GM12878 (cell line): ENCODE data around the gene TMEM128. TPM values are rescaled to one million over a fixed set of nuclear protein-coding genes. Genes with fewer than 3 reads are reported as not detected.

Source experiments
- ATAC-seq: fragments of 200-7000 bp; cut with Tn5 transposase; 3 replicates; pipeline ENCODE4 v1.9.1; 2020; ENCODE audit warnings: mild to moderate bottlenecking, moderate library complexity
- BruUV-seq: library from RNA; stranded (reverse); fragments of 400-500 nt; replicated peaks from 2 replicates; lab custom pipeline; 2021; lab: Mats Ljungman, UMichigan
- CTCF ChIA-PET: fragments of 300-600 bp; sonication (Branson Sonifier 250); formaldehyde crosslinking; extraction: SDS; loops from one replicate; lab custom pipeline; 2021; ENCODE audit warnings: inconsistent platforms; lab: Yijun Ruan, JAX
- POLR2A ChIA-PET: fragments of 350-600 bp; formaldehyde crosslinking; extraction: SDS; loops from one replicate; lab custom pipeline; 2021; ENCODE audit warnings: inconsistent platforms; lab: Charles Lee
- RAD21 ChIA-PET: fragments of 300-600 bp; sonication (Branson Sonifier 250); formaldehyde crosslinking; loops from one replicate; lab custom pipeline; 2023; ENCODE audit warnings: antibody characterized with exemption; ENCODE audit not compliant: unreplicated experiment; lab: Charles Lee
- SMC1A ChIA-PET: fragments of 300-600 bp; sonication (Branson Sonifier 250); formaldehyde crosslinking; loops from one replicate; lab custom pipeline; 2023; ENCODE audit not compliant: unreplicated experiment, uncharacterized antibody; lab: Charles Lee
- DNase-seq: peaks from one replicate; pipeline ENCODE4 v3.0.0-alpha.2; 2011; ENCODE audit warnings: low read depth, low spot score
- FAIRE-seq: peaks from 3 replicates; lab custom pipeline; 2011; peaks lifted over from hg19 to GRCh38; lab: Jason Lieb, UNC
- H2AFZ ChIP-seq: 2 replicates; pipeline ENCODE4 v1.6.0; 2011; ENCODE audit warnings: low read depth, low read length, control low read depth; ENCODE audit not compliant: control insufficient read depth
- H3K27ac ChIP-seq: 2 replicates; pipeline ENCODE4 v1.5.1; 2011; ENCODE audit warnings: control low read depth; ENCODE audit not compliant: control insufficient read depth, insufficient read depth
- H3K27me3 ChIP-seq, 2 experiments: replicated peaks in 1 of 2; 2 replicates each; pipeline versions ENCODE4 v1.6.0 to v1.6.1; 2011; ENCODE audit warnings: low read length in 1 of 2; ENCODE audit not compliant: control insufficient read depth in 2 of 2, insufficient read depth in 2 of 2
- H3K36me3 ChIP-seq, 2 experiments: 2 replicates each; pipeline ENCODE4 v1.5.1; 2011; ENCODE audit warnings: low read length in 1 of 2; ENCODE audit not compliant: control insufficient read depth in 2 of 2, insufficient read depth in 2 of 2
- H3K4me1 ChIP-seq: 2 replicates; pipeline ENCODE4 v1.6.1; 2011; ENCODE audit warnings: mild to moderate bottlenecking, low read length, moderate library complexity, mixed read lengths; ENCODE audit not compliant: control insufficient read depth, insufficient read depth
- H3K4me2 ChIP-seq: 2 replicates; pipeline ENCODE4 v1.6.0; 2011; ENCODE audit warnings: control low read depth; ENCODE audit not compliant: control insufficient read depth, insufficient read depth
- H3K4me3 ChIP-seq: fragments of 200-600 bp; sonication (generic); 2 replicates; pipeline ENCODE4 v1.5.1; 2016
- H3K79me2 ChIP-seq: 2 replicates; pipeline ENCODE4 v1.6.0; 2011; ENCODE audit warnings: low read length; ENCODE audit not compliant: control insufficient read depth, insufficient read depth
- H3K9ac ChIP-seq: 2 replicates; pipeline ENCODE4 v1.8.0; 2011; ENCODE audit warnings: low read length, control low read depth, mixed read lengths; ENCODE audit not compliant: control insufficient read depth, insufficient read depth
- H3K9me3 ChIP-seq: replicated peaks from 3 replicates; pipeline ENCODE4 v1.5.1; 2011; ENCODE audit warnings: mild to moderate bottlenecking, low read length; ENCODE audit not compliant: control insufficient read depth, insufficient read depth
- H4K20me1 ChIP-seq: 2 replicates; pipeline ENCODE4 v1.6.0; 2011; ENCODE audit not compliant: control insufficient read depth, insufficient read depth
- CBFB ChIP-seq: IDR thresholded peaks from 2 replicates; pipeline ENCODE4 v1.6.1; 2016; ENCODE audit warnings: antibody characterized with exemption, low read depth
- DPF2 ChIP-seq: fragments of 450-650 bp; IDR thresholded peaks from 2 replicates; pipeline ENCODE4 v1.6.1; 2017; ENCODE audit warnings: mild to moderate bottlenecking
- GATAD2B ChIP-seq: fragments of 450-650 bp; conservative IDR thresholded peaks from 2 replicates; pipeline ENCODE4 v1.6.1; 2017; ENCODE audit warnings: low read depth, mild to moderate bottlenecking, moderate library complexity
- MTA3 ChIP-seq: IDR thresholded peaks from 2 replicates; pipeline ENCODE4 v1.6.1; 2012; ENCODE audit warnings: low read length, inconsistent platforms, borderline replicate concordance
- NBN ChIP-seq: fragments of 450-650 bp; IDR thresholded peaks from 2 replicates; pipeline ENCODE4 v1.6.1; 2016
- NFIC ChIP-seq: IDR thresholded peaks from 2 replicates; pipeline ENCODE4 v1.6.1; 2012; ENCODE audit warnings: low read depth, mild to moderate bottlenecking, inconsistent platforms, low read length, moderate library complexity
- POU2F2 ChIP-seq: IDR thresholded peaks from 3 replicates; pipeline ENCODE4 v1.6.1; 2011; ENCODE audit warnings: low read depth, mild to moderate bottlenecking, low read length, borderline replicate concordance
- STAT1 ChIP-seq: fragments of 450-650 bp; conservative IDR thresholded peaks from 2 replicates; pipeline ENCODE4 v1.6.1; 2014; ENCODE audit warnings: antibody characterized with exemption, mild to moderate bottlenecking
- TBL1XR1 ChIP-seq: IDR thresholded peaks from 2 replicates; pipeline ENCODE4 v1.6.1; 2012; ENCODE audit warnings: low read depth, low read length, improper control_type of control experiment
- ZNF217 ChIP-seq: fragments of 450-650 bp; IDR thresholded peaks from 2 replicates; pipeline ENCODE4 v1.6.1; 2017; ENCODE audit warnings: antibody characterized with exemption, mild to moderate bottlenecking
- ZNF622 ChIP-seq: fragments of 450-650 bp; IDR thresholded peaks from 2 replicates; pipeline ENCODE4 v1.6.1; 2017; ENCODE audit warnings: mild to moderate bottlenecking, inconsistent platforms
- WGBS: methylation state at CpG from one replicate; pipeline ENCODE4 v1.1.6; 2016; ENCODE audit warnings: low lambda C conversion rate; ENCODE audit not compliant: insufficient replicate concordance, insufficient coverage; ENCODE audit errors: missing lambda C conversion rate; 5-methylcytosine and 5-hydroxymethylcytosine counted together
- in situ Hi-C: fragments of 300-500 bp; cut with MboI; formaldehyde crosslinking; loops from 9 replicates; pipeline ENCODE4 v1.14.3; 2018; ENCODE audit warnings: mixed read lengths
- intact Hi-C: fragments of 100-400 bp; cut with micrococcal nuclease; formaldehyde crosslinking; loops from one replicate; pipeline ENCODE4 v1.14.2; 2022; ENCODE audit not compliant: unreplicated experiment
- polyA plus RNA-seq, 11 experiments: library from polyadenylated mRNA; depleted of rRNA in 4 of 11; unstranded in 6 of 11; stranded (reverse) in 5 of 11; fragments of >200 nt; fragmentation: Nextera tagmentation in 4 of 11; fragmentation: Illumina TruSeq in 1 of 11; extraction: Ambion mirVana in 4 of 11; extraction: Trizol in 1 of 11; gene quantifications; 1 replicate in 1 of 11; 2 replicates in 10 of 11; pipeline versions ENCODE4 v1.2.1 to v1.2.3, GENCODE V29; 2011 to 2016; ENCODE audit warnings: inconsistent platforms in 2 of 11, missing spikeins in 2 of 11, low read depth in 1 of 11
- total RNA-seq, 4 experiments: library from RNA; depleted of rRNA in 3 of 4; stranded (reverse); fragments of >200 nt in 3 of 4; fragmentation: Illumina TruSeq in 1 of 4; extraction: Trizol in 1 of 4; gene quantifications; 2 replicates each; pipeline versions ENCODE4 v1.2.1 to v1.2.3, GENCODE V29; 2013 to 2021
- TF ChIP-seq, protein P1 (sequence below): fragments of 450-650 bp; IDR thresholded peaks from 2 replicates; pipeline ENCODE4 v1.6.1; 2014; ENCODE audit warnings: mild to moderate bottlenecking
- TF ChIP-seq, protein P2 (sequence below): fragments of 450-650 bp; IDR thresholded peaks from 2 replicates; pipeline ENCODE4 v1.6.1; 2017; ENCODE audit warnings: mild to moderate bottlenecking, moderate library complexity

The TMEM128 gene
- total and polyA plus RNA-seq, 10 of the 15 experiments (the other 5 are each of a cell fraction or from before 2014, with no cell fraction given), result 9.3 to 44.2 (median 18.9) TPM

DNA sequence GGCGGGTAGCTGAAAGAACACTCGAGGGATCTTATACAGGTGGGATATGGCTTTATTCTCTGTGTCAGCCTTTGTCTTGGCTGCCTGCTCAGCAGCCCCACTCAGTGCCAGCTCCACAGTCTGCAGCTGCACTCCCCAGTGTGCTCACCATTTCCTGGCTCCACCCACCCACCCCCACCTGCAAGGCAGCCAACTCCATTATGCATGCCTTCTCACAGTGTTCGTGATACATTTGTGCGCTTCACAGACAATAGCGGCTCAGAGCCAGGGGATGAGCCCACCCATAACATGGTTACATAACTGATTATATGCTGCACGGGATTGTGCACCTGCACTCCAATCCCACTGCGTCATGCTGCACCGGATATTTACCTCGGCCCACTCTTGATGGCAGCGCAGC is 8.8 kb upstream of the TMEM128 start:
- intact Hi-C loops, result no loop called here
- no peak overlapping the region for H3K4me3 ChIP-seq
- no peaks in the 10 kb centered on the region for H3K27me3 ChIP-seq
- no peak for DNase-seq
- no peaks in the 10 kb centered on the region for H3K36me3 ChIP-seq
- H2AFZ ChIP-seq, result no peak overlapping the region
- H3K9me3 ChIP-seq, result no peaks in the 10 kb centered on the region
- TF ChIP-seq GATAD2B, result no peak
- TF ChIP-seq NFIC, result no peak
- no peak for TF ChIP-seq DPF2
- TF ChIP-seq TBL1XR1, result no peak
- TF ChIP-seq STAT1, result no peak
- TF ChIP-seq ZNF217, result no peak
- TF ChIP-seq MTA3, result no peak
- no peak for TF ChIP-seq CBFB
- no peak for TF ChIP-seq NBN
- TF ChIP-seq, protein P1, sequence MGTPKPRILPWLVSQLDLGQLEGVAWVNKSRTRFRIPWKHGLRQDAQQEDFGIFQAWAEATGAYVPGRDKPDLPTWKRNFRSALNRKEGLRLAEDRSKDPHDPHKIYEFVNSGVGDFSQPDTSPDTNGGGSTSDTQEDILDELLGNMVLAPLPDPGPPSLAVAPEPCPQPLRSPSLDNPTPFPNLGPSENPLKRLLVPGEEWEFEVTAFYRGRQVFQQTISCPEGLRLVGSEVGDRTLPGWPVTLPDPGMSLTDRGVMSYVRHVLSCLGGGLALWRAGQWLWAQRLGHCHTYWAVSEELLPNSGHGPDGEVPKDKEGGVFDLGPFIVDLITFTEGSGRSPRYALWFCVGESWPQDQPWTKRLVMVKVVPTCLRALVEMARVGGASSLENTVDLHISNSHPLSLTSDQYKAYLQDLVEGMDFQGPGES, result no peak
- no peak for TF ChIP-seq ZNF622
- TF ChIP-seq, protein P2, sequence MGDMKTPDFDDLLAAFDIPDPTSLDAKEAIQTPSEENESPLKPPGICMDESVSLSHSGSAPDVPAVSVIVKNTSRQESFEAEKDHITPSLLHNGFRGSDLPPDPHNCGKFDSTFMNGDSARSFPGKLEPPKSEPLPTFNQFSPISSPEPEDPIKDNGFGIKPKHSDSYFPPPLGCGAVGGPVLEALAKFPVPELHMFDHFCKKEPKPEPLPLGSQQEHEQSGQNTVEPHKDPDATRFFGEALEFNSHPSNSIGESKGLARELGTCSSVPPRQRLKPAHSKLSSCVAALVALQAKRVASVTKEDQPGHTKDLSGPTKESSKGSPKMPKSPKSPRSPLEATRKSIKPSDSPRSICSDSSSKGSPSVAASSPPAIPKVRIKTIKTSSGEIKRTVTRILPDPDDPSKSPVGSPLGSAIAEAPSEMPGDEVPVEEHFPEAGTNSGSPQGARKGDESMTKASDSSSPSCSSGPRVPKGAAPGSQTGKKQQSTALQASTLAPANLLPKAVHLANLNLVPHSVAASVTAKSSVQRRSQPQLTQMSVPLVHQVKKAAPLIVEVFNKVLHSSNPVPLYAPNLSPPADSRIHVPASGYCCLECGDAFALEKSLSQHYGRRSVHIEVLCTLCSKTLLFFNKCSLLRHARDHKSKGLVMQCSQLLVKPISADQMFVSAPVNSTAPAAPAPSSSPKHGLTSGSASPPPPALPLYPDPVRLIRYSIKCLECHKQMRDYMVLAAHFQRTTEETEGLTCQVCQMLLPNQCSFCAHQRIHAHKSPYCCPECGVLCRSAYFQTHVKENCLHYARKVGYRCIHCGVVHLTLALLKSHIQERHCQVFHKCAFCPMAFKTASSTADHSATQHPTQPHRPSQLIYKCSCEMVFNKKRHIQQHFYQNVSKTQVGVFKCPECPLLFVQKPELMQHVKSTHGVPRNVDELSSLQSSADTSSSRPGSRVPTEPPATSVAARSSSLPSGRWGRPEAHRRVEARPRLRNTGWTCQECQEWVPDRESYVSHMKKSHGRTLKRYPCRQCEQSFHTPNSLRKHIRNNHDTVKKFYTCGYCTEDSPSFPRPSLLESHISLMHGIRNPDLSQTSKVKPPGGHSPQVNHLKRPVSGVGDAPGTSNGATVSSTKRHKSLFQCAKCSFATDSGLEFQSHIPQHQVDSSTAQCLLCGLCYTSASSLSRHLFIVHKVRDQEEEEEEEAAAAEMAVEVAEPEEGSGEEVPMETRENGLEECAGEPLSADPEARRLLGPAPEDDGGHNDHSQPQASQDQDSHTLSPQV, result no peak
- no peak for TF ChIP-seq POU2F2
- SMC1A ChIA-PET, result interaction anchor here (1.1 kb wide), 1 partner anchor 36 kb away, joined by 3 read pairs; no protein-coding TSS in a partner anchor
- in situ Hi-C loops, result no loop called here
- no peak for ATAC-seq
- BruUV-seq, result no TSS peak
- RAD21 ChIA-PET, result no interaction called here
- CTCF ChIA-PET, result interaction anchor here (3.4 kb wide), 1 partner anchor 77 kb away, joined by 29 read pairs; no protein-coding TSS in a partner anchor
- POLR2A ChIA-PET, result no interaction called here
- H4K20me1 ChIP-seq, result no peaks in the 10 kb centered on the region
- no peak overlapping the region for H3K9ac ChIP-seq
- H3K27ac ChIP-seq, result no peak overlapping the region
- no peak for FAIRE-seq
- no peaks in the 10 kb centered on the region for H3K79me2 ChIP-seq
- H3K4me1 ChIP-seq, result no peaks in the 10 kb centered on the region
- WGBS, result 72% methylated on average over 10 of the region's 10 CpGs
- no peak overlapping the region for H3K4me2 ChIP-seq
